HG03196 (cell line): ENCODE measurements around the gene PLCG2.
A peak's percentile ranks its signal among the peaks of the same experiment; 100 is the strongest.
"Not testable (repeated sequence)": the region's sequence is repeated elsewhere in the genome, so short reads cannot be mapped to it uniquely, and the experiment has no call there.

Source experiments
- ATAC-seq: cut with Tn5 transposase; IDR thresholded peaks from one replicate; pipeline ENCODE4 v1.9.1; 2021; ENCODE audit not compliant: unreplicated experiment

PLCG2 gene

GRCh38 chr16:81873206-81873605 lies 94.1 kb downstream of the PLCG2 start:
- ATAC-seq, result no peak

DNA sequence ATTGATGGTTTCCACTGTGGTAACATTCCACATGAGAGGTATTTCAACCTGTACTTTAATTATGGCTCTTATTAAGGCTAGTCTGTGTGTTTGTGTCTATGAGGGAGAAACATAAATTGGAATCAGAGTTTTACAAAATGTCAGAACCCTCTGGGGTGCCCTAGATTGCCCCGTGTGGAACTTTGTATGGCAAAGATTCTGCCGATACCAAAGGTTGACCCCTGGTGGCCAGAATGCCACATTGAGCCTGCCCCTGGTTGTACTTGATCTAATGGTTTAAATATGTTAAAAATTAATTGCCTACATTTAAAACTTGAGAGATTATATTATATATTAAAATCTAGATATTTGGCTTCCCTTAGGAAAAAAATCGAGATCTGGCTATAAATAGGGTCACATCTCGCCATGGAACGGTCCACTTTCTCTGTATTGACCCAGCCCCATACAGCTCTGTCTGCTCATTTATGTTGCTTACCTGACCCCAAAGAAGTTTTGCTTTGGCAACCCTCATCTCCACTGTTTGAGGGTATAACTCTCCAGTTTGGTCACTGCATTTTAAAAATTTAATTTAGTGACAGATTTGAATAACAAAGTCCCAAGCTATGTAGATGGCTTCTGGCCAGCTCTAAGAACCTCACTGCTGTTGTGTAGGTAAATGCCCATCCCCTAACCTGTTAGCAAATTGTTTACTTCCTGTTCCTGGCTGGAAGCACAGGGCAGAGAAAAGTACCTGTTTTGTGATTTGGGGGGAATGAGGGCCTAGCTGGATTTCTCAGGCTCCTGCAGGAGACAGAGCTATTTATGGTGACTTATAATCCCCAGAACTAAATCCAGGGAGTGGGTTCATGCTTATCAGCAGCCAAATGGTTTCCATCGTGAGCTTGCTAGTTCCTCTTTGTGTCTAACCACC lies 95.0 kb downstream of the PLCG2 start:
- ATAC-seq, result peak; percentile 85

DNA sequence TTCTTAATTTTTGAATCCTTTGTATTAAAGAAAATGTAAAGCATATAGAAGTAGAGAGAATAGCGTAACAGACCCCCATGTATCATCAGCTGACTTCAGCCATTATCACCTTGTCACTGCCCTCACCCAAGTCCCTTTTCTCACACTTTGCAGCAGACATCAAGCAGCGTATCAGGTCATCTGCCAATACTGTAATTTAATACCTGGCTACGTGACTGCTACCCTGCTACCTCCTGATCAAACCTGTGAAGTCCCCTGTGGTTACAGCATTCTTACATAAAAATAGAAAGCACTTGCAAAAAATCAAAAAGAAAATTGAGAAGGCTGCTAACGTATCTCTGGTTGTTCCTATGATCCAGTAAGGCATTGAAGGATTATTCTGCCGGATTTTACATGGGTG lies 96.4 kb downstream of the PLCG2 start:
- no peak for ATAC-seq

DNA sequence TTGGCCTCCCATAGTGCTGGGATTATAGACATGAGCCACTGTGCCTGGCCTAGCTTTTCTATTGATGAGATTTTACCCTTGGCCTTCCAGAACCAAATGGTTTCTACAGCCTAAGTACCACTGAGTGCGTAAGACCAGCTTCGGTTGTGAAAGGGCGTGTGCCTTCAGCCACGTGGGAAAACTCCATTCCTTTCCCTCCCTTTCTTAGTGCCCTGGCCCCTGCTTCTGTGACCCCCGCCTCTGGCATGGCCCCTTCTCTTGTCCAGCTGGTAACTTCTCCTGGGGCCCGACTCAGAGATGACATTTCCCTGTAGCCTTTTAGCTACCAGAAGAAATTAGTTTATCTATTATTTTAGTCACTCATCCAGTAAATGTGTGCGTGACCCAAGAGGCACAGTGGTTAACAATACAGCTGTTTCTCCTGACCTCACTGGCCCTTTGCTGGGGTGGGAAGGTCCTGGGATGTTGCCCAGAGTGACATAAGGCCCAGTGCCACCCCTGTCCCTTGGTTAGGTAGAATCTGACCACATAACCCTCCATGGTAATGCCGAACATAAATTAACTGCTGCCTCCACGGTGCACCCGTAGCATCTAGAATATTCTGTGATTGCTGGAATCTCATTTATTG lies 97.3 kb downstream of the PLCG2 start:
- ATAC-seq, result no peak

GRCh38 chr16:81877490-81877889 lies 98.4 kb downstream of the PLCG2 start:
- not testable (repeated sequence) for ATAC-seq

DNA sequence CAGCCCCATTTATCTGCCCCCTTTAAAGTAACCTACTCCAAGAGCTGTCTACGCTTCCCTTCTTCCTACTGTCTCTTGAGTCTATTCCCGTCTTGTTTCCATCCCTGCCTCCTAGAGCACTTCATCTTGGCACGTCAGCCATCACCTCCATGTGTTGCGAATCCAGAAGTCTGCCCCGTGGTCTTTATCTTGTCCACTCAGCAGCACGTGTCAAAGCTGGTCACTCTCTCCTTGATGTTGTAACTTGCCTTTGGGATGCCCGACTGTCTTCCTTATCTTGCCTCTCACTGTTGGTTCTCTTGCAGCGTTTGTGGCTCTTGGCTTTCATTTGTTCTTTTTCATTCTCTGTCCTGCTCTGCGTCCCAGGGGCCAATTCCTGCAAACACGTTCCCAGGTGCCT lies 99.4 kb downstream of the PLCG2 start:
- no peak for ATAC-seq

DNA sequence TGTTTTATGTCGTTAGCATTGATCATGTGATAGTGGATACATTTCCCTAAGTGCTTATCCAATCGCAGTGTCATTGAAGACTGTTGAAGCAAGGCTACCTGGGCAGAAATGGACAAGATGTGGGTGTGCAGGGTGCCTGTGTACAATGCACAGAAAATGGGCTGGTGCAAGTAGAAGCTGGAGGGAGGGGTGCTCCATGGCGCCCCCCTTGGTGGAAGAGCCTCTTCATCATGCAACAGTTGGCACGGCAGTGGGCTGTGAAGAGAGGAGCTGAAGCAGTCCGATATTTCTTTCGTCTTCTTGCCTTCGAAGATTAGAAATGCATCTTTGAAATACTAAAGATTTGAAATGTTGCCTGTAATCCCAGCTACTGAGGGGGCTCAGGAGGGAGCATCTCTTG lies 100.5 kb downstream of the PLCG2 start:
- ATAC-seq, result no peak

- ATAC-seq, result no peak
These were observed 101.7 kb downstream of the PLCG2 start for GRCh38 chr16:81880816-81881215.

DNA sequence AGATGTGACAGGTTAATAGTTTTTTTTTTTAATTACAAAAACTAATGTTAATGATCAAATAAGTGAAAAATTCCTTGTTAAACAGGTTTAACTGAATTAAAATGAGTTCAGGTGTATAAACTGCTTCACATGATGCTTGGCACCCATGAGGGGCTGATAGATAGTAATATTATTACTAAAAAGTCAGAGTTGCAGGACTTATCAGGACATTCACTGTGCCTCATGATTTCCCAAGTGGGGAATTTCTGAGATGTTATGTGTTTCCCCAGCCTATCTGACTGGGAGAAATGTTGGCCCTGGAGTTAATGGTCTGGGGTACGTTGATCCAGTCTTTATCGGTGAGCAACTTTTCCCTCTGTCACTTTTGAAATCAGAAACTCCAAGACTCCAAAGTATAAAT lies 102.1 kb downstream of the PLCG2 start:
- ATAC-seq, result no peak

DNA sequence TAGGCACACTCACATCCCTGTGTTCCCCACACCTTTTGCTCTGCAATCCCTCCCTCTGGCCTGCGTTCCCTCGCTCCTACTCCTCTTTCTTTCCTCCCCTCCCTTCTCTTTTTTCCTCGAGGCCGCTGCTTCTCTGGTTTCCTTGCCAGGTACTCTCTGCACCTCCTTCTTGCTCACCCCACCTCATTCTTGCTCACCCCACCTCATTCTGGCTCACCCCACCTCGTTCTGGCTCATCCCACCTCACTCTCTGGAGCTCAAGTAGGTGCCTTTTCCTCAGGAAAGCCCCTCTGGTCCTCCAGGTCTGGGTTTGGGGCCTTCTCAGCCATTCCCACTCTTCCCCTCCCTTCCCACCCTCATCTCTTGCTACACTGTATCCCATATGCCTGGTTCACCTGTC lies 103.5 kb downstream of the PLCG2 start:
- ATAC-seq, result no peak

- no peak for ATAC-seq
These were observed 104.1 kb downstream of the PLCG2 start for GRCh38 chr16:81883235-81883634.

- ATAC-seq, result no peak
These were observed 107.0 kb downstream of the PLCG2 start for GRCh38 chr16:81885976-81886586.

- ATAC-seq, result no peak
These were observed 109.7 kb downstream of the PLCG2 start for GRCh38 chr16:81888520-81889394.

DNA sequence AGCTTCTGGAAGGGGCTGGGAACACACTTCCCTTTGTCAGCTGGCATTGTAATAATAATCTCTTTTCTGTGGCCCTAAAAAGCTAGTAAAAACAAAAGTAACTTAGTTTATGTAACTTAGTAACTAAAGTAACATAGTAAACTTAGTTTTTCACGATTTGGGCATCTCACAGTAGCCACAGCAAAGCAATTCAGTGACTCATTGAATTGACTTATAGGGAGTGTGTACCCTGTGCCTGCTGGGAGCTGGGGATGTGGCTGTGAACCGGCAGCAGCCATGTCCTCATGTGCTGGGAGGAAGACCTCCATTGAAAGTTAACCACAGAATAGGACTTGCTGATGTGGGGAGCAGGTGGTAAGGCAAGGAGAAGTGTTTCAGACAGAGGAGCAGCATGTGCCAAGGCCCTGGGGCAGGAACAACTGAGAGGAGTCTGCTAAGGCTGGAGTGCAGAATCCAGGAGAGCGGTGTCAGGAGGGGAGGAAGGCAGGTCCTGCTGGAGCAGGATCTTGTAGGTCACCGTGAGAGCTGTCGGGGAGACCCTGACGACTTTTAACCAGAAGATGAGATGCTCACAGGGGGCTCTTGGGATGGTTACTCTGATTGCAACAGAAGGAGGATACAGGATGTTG lies 112.8 kb downstream of the PLCG2 start:
- no peak for ATAC-seq

DNA sequence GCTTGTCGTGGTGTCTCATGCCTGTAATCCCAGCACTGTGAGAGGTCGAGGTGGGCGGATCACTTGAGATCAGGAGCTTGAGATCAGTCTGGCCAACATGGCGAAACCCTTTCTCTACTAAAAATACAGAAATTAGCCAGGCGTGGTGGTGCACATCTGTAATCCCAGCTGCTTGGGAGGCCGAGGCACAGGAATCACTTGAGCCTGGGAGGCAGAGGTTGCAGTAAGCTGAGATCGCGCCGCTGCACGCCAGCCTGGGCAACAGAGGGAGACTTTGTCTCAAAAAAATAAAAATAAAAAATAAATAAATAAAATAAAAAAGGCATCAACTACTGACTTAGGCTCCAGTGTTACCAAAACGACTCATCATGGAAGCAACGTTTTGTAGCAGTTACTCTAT lies 115.5 kb downstream of the PLCG2 start:
- no peak for ATAC-seq

GRCh38 chr16:81896902-81897301 lies 117.8 kb downstream of the PLCG2 start:
- ATAC-seq, result no peak

DNA sequence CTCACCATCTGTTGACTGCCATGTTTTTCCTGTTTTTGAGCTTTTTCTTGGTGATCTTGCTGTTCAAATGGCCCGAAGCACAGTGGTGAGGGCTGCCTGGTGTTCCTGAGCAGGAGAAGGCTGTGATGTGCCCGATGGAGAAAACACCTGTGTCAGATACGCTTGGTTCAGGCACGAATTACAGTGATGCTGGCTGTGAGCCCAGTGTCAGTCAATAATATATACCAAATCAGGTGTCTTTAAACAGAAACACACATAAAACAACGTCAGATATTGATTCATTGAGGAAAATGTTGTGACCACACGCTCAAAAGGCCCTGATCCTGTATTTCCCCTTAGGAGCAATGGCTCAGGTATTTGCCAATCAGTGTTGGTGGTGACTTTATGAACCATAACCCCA lies 120.5 kb downstream of the PLCG2 start:
- no peak for ATAC-seq

DNA sequence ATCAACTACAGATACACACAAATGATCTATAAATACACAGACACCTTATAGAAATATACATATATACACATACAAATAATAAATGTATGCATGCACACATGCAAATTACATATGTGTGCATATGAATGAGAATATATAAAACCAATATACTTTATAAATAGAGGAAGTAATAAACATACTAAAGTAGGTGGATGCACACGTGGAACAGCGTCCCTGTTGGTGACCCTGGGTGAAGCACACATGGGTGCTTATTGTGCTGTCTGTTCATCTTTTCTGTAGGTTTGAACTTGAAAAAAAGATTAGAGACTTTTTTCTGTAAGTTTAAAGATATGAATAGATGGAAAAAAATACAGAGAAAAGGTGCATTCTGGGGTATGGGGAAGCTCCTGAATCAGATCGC lies 120.9 kb downstream of the PLCG2 start:
- ATAC-seq, result no peak

DNA sequence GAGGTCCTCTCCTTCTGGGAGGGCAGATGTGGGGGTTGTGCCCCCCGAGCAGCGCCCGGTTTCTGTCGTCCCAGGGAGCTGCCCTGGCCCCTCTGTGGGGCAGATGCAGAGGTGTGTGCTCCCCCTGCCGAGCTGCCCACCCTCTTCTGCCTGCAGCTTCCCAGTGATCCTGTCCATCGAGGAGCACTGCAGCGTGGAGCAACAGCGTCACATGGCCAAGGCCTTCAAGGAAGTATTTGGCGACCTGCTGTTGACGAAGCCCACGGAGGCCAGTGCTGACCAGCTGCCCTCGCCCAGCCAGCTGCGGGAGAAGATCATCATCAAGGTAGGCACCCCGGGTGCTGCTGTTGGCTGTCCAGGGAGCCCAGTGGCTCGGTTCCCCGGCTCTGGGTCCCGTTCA lies 121.4 kb downstream of the PLCG2 start:
- ATAC-seq, result no peak

DNA sequence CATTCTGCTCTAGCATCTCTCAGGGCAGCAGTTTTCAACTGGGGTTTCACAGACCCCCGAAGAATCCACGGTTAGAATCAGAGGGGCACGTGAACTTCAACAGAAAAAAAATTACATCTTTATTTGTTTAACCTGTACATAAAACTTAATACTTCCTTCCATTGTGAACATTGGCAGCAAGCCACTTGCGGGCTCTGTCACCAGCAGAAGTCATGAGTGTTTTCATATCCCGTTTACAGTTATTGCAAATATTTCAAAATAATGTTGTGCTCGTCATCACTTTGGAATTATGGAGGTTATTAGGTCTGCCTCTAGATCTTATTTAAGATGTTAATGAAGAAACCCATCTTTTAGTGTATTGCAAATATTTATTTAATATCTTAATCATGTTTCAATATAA lies 122.4 kb downstream of the PLCG2 start:
- ATAC-seq, result no peak

- ATAC-seq, result no peak
These were observed 122.9 kb downstream of the PLCG2 start for GRCh38 chr16:81902025-81902424.
